GM19372 (cell line): ENCODE measurements around the gene JAG1.

Experiments
- ATAC-seq: cut with Tn5 transposase; IDR thresholded peaks from one replicate; pipeline ENCODE4 v1.9.1; 2021; ENCODE audit warnings: mild to moderate bottlenecking, low read depth, moderate library complexity; ENCODE audit not compliant: unreplicated experiment

JAG1 gene

GRCh38 chr20:10701607-10702006 lies 27.8 kb upstream of the JAG1 start:
- ATAC-seq = no peak

GRCh38 chr20:10699941-10700340 lies 26.1 kb upstream of the JAG1 start:
- no peak for ATAC-seq

- ATAC-seq = no peak
Observed at GRCh38 chr20:10699489-10699888, 25.7 kb upstream of the JAG1 start.

GRCh38 chr20:10696650-10697049 lies 22.9 kb upstream of the JAG1 start:
- ATAC-seq = no peak

- no peak for ATAC-seq
Observed at GRCh38 chr20:10689385-10689784, 15.6 kb upstream of the JAG1 start.

- ATAC-seq = no peak
Observed at GRCh38 chr20:10687895-10688294, 14.1 kb upstream of the JAG1 start.

GRCh38 chr20:10686356-10687133 lies 12.7 kb upstream of the JAG1 start:
- ATAC-seq = no peak

- ATAC-seq = no peak
Observed at GRCh38 chr20:10683537-10683936, 9.7 kb upstream of the JAG1 start.

GRCh38 chr20:10682939-10683338 lies 9.1 kb upstream of the JAG1 start:
- ATAC-seq = no peak

- no peak for ATAC-seq
Observed at GRCh38 chr20:10681494-10681893, 7.7 kb upstream of the JAG1 start.

GRCh38 chr20:10680571-10680970 lies 6.8 kb upstream of the JAG1 start:
- no peak for ATAC-seq

GRCh38 chr20:10679269-10679668 lies 5.5 kb upstream of the JAG1 start:
- ATAC-seq = no peak

- ATAC-seq = no peak
Observed at GRCh38 chr20:10676518-10676917, 2.7 kb upstream of the JAG1 start.

GRCh38 chr20:10675450-10675848 lies 1.6 kb upstream of the JAG1 start:
- ATAC-seq = no peak

GRCh38 chr20:10674684-10675449 lies 1.1 kb upstream of the JAG1 start:
- peak; percentile 40 for ATAC-seq

GRCh38 chr20:10673176-10673841 lies 490 bp downstream of the JAG1 start:
- no peak for ATAC-seq

GRCh38 chr20:10672624-10673127 lies 1.1 kb downstream of the JAG1 start:
- no peak for ATAC-seq

- no peak for ATAC-seq
Observed at GRCh38 chr20:10671919-10672623, 1.7 kb downstream of the JAG1 start.

GRCh38 chr20:10671221-10671918 lies 2.4 kb downstream of the JAG1 start:
- peak; percentile 25 for ATAC-seq
